Left cardiac atrium (tissue), 4 donors: ENCODE measurements around the gene VPS35. TPM values are rescaled to one million over a fixed set of nuclear protein-coding genes. Genes with fewer than 3 reads are reported as not detected.
"Not testable (repeated sequence)": the region's sequence is repeated elsewhere in the genome, so short reads cannot be mapped to it uniquely, and the experiment has no call there.

Experiments
- ATAC-seq, 2 donors: fragments of 200-7000 bp; cut with Tn5 transposase; one replicate each; pipeline ENCODE4 v1.9.1; 2020; ENCODE audit warnings: mild to moderate bottlenecking in 2 of 2, moderate library complexity in 2 of 2
- DNase-seq: peaks from one replicate; pipeline ENCODE4 v3.0.0-alpha.2; 2020
- intact Hi-C, 2 donors: fragments of 100-400 bp; cut with DNase I; formaldehyde crosslinking; loops; one replicate each; pipeline versions ENCODE4 v1.14.1 to v1.15.1; 2022 to 2023
- total RNA-seq, 2 donors: library from RNA; stranded (reverse); fragmentation: NEBNext Ultra II Directional; extraction: Animal tissue kit (Norgen Biotek cat#: 25700); gene quantifications; one replicate each; pipeline ENCODE4 v1.2.1, GENCODE V29; 2021
- donor health status: DM: no; HTN: yes; CAD: no.
- donor health status: DM: no; HTN: yes; CAD: no; lungs with severe emphysema.
- donor health status: DM: yes; HTN: yes; CAD: no.
- donor health status: Dilated cardiomyopathy.

VPS35 gene
- total RNA-seq, 2 donors from 2014 or later = 68.0 to 74.0 TPM

DNA sequence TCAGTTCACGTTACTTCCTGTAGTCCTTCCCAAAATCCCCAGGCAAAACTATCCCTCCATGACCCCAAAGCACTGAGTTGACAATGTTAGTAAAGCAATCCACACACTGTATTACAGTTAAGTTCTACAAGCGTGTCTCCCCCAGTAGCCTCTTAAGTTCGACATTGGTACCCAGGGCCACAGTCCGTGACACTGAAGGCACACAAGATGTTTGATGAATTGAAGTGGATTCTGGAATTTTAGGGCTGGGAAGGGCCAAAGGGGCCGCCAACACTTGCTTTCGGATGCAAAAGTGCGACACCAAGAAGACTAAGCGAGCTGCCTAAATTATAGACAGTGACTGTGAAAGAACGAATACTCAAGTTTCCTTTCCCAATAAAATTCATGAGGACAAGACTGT is 1.5 kb downstream of the VPS35 start:
- DNase-seq (no peak), ATAC-seq (no peak)
- intact Hi-C loops = loop anchor here in 1 of 2 donors (10.0 kb wide), 1 partner anchor 107 kb away; no protein-coding TSS in a partner anchor

DNA sequence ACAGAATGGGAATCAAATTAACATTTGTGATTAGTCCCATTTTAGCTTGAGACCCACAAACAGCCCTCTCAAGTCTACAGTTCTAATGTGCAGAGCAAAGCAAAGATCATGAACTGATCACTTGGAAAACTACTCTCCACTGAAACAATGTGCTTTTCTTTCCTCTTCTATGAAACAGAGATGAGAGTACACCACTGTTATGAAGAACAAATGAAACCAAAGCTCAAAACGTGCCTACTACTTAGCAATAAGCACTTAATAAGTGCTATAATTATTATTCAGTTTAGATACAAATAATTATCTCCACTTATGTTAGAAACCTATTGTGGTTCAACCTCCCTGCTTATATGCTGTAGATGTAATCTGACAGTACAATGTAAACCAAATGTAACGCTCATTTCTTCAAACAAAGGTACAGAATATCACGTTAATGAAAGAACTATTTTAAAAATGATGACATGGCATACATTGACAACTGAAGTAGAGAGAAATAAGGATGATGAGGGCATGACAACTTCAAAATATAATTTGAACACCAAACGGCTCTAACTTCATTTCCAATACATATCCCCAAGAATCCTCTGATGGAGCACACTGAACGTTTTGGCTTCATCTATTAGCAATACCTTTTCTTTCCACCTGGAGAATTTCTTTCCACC is 2.0 kb downstream of the VPS35 start:
- no peak for ATAC-seq
- intact Hi-C loops = loop anchor here in 1 of 2 donors (10.0 kb wide), 1 partner anchor 108 kb away; no protein-coding TSS in a partner anchor
- DNase-seq = no peak

DNA sequence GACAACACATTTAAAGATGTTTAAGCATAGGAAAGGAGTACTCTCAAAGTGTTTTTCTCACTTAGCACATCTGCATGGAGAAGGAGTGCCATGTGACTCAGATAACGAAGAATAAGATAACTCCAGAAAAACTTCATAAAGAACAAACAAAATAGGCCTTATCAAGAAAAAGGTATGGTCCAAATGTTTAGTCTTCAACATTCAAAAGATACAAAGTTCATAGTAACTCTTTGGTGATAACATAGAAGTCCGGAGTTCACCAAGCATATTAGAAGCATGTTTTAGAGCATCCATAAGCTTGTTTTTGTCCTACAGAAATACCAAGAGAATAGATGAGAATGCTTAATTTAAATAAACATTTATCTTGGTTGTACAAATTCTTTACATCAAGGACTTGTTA is 7.1 kb downstream of the VPS35 start:
- not testable (repeated sequence) for DNase-seq, ATAC-seq
- intact Hi-C loops = loop anchor here in 1 of 2 donors (10.0 kb wide), 1 partner anchor 113 kb away; no protein-coding TSS in a partner anchor

DNA sequence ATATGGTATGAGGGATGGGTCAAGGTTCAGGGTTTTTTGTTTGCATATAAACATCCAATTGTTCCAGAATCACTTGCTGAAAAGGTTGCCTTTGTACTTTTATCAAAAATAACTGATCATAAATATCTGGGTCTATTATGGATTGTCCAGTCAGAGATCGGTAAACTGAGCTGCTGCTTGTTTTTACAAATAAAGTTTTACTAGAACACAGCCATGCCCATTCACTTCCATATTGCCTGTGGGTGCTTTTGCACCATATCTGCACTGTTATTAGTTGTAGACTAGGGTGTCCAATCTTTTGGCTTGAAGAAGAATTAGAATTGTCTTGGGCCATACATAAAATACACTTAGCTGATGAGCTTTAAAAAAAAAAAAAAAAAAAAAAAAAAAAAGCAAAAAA is 11.0 kb downstream of the VPS35 start:
- DNase-seq, intact Hi-C loops, ATAC-seq: not testable (repeated sequence)

DNA sequence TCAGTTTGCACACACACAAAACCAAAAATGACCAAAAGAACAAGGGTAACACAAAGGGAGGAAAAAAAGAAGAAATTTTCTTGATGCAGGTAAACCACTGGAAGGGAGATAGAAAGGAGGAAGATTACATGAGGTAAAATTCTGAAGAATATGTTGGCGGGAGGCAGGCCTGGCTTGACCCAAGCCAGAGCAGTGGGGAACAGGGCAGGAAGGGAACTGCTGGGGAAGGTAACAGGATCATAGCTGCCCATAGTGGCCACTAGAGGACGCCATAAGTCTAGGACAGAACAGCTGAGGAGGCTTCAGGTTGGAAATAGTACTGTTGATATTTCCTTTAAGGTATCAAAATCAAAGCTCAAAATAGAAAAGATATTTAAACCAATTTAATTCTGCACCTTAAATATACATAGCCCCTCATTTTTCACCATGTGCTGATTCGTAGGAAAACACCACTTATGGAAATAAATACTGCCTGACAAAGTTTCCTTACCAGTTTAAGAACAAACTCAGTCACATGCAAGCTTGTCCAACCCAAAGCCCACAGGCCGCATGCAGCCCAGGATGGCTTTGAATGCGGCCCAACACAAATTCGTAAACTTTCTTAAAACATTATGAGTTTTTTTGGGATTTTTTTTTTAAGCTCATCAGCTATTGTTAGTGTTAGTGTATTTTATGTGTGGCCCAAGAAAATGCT is 15.5 kb downstream of the VPS35 start:
- DNase-seq = peak; percentile 37
- intact Hi-C loops = loop anchor here in 1 of 2 donors (5.0 kb wide), 1 partner anchor 234 kb away; no protein-coding TSS in a partner anchor
- peak; percentile 82 to 91 for ATAC-seq

DNA sequence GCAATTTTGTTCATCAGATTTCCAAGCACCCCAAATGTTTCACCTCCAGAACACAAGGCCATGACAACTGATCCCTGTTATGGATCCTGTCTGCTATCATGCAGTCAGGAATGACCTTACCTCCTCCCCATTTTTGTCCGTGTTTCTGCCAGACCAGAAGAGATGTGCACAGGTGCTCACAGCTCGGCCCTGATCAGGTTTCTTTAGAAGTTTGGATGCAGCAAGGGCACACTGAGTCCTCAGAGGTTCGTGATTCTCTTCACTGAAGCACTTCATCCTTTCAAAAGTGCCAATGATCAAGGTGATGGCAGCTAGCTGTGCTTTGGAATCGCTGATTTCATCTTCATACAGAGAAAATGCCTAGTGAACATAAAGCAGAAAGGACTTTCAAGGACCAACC is 26.9 kb downstream of the VPS35 start:
- DNase-seq (no peak), ATAC-seq (no peak)
- intact Hi-C loops = no loop called here

DNA sequence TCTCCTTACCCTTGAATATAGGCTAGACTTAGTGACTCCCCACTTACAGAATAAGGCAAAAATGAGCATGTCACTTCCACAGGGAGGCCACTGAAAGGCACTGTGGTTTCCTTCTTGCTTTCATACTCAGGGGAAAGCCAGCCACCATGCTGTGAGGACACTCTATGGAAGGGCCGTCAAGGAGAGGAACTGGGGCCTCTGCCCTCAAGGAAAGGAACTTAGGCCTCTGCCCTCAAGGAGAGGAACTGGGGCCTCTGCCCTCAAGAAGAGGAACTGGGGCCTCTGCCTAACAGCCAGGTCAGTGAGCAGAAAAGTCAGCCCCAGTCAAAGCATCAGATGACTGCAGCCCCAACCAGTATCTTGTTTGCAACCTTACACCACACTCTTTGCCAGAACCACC is 30.1 kb downstream of the VPS35 start:
- DNase-seq = no peak
- intact Hi-C loops = no loop called here
- peak; percentile 59 to 85 for ATAC-seq

DNA sequence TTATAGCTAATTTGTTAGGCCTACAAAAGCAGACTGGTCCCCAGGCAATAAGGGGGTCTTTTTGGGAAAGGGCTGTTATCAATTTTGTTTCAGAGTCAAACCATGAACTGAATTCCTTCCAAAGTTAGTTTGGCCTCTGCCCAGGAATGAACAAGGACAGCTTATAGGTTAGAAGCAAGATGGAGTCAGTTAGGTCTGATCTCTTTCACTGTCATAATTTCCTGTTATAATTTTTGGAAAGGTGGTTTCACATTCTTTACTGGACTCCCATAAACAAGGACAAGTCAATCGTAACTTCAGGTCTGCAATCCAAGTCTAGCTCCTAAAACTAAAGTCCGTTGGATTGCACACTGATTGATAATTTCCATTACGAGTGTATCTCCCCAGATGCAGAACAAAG is 37.7 kb downstream of the VPS35 start:
- no peak for ATAC-seq
- DNase-seq = no peak
- intact Hi-C loops = no loop called here

DNA sequence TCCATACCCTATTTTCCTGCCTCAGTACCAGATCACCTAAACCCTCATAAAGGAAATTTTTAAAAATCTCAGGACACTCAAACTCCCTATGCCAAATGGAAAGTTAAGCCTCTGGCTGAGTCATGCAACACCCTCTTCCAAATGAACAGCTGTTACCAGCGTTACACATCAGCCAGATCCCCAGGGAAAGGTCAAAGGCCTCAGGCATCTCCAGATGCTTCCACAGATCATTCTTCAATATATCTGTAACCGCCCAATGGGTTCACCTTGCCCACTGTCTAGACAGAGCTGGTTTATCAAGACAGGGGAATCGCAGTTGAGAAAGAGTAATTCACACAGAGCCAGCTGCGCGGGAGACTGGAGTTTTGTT is 38.7 kb downstream of the VPS35 start:
- ATAC-seq (peak; percentile 58 to 86), DNase-seq (no peak)
- intact Hi-C loops = no loop called here

DNA sequence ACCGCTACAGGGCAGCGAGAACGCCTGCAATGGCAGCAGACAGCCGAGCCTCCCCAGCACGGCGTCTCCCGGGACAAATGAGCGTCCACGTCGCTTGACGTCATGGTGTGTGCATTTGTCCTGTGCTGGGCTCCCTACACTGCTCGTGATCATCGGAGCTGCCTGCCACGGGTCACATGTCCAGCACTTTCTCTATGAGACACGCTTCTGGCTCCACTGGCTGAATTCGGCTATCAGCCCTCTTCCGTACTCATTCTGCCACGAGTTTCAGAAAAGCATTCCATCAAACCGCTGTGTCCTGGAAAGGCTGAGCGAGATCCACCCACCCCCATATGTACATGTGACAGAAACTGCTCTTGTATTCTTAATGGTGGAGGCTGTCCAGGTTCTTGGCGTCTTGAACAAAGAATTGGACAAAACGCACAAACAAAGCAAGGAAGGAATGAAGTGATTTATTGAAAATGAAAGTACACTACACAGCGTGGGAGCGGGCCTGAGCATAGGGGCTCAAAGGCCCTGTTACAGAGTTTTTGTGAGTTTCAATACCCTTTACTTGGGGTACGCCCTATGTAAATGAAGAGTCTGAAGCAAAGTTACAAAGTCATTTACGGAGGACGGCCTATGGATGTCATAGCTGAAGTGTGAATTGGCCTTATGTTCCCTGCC is 39.3 kb downstream of the VPS35 start:
- peak; percentile 68 for DNase-seq
- intact Hi-C loops = no loop called here
- peak; percentile 87 to 96 for ATAC-seq

DNA sequence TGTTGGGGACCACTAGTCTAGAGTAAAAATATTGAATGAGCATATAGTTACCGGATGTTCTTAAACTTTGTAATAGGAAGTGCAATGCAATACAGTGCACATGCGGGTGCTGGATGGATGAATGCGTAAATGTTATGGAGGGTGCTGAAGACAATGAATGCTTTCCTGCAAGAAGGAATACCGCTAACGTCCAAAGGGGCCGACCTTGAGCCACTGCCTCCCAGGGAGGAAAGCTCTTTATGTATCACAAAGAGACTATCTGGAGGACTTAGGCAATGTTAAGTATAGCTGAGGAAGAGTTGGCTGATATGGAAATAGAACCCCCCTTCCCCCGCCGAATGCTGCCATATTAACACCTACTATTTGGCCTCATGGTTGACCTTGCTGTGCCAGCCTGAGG is 40.3 kb downstream of the VPS35 start:
- intact Hi-C loops = no loop called here
- DNase-seq = no peak
- no peak for ATAC-seq

DNA sequence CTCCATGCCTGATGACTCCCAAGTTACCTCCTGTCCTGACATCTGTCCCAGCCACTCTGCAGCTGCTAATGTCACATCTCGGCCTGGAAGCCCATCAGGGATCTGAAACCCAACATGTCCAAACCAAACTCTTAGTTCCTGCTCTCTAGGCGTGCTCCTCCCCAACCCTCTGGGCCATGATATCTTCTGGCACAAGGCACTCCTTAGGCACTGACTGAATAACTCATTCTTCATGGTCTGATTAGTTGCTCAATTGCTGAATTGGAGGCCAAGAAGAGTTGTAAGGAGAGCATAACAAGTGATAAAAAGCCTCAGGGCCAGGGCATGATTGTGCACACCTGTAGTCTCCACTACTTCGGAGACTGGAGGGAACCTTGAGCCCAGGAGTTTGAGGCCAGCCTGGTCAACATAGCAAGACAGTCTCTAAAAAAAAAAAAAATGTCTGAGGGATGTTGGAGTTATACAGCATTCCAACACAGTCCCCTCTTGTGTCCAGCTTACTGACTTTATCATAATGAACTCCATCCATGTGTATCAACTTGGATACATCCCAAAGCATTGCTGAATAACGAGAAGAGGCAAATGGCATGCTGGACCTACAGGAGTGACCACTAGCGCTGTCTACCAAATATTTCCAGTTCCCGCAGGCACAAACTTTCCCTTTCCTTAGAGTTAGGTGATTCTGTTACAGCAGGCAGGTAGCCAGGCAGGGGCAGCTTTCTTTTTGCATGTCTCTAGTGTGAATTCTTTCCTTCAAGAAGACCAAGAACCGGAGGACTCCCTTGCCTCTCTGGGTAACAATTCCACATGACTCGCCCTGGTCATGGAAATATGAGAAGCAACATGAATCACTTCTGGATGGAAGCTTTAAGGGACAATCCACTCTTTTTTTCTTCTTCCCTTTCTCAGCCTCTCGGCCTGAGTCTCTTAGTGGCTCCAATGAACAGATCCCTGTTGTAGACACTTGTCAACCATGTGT is 49.7 kb downstream of the VPS35 start:
- intact Hi-C loops = no loop called here
- ATAC-seq (no peak), DNase-seq (no peak)

DNA sequence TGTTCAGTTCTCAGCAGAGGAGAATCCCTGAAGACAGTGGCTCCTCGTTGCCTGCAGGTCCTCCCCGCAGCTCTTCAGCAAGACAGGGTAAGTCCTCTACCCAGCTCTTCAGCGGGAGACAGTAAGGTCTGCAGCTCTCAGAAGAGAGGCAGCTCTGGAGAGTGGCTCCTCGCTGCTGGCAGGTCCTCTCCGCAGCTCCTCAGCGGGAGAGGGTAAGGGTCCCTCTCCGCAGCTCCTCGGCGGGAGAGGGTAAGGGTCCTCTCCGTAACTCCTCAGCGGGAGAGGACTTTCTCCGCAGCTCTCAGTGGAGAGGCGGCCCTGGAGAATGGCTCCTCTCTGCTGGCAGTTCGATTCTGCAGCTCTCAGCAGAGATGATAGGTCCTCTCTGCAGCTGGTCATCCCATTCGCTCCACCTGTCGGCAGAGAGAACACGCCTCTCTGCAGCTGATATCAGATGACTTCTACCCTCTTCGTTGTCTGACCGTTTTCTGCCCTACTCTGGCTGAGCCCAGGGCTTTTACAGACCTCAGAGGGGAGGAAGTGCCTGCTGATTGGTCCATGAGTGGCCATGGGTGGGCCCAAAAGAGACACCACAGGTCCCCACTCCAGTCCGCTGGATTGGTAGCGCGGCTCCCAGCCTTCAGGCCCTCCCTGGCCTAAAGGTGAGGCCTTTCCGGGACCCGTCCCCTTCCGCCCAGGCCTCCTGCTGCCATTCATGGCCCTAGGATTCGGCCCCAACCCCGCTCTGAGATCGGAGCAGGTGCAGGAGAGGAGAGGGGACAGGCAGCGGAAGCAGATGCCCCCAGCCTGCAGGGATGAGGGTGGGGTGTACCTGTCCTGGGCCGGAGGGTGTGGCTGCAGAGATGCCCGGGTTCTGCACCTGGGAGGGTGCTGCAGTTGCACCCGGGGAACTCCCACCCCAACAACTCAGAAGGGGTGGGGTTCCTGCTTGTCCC is 55.9 kb downstream of the VPS35 start:
- ATAC-seq (peak in 1 of 2 donors; percentile 15), DNase-seq (no peak)
- intact Hi-C loops = no loop called here

DNA sequence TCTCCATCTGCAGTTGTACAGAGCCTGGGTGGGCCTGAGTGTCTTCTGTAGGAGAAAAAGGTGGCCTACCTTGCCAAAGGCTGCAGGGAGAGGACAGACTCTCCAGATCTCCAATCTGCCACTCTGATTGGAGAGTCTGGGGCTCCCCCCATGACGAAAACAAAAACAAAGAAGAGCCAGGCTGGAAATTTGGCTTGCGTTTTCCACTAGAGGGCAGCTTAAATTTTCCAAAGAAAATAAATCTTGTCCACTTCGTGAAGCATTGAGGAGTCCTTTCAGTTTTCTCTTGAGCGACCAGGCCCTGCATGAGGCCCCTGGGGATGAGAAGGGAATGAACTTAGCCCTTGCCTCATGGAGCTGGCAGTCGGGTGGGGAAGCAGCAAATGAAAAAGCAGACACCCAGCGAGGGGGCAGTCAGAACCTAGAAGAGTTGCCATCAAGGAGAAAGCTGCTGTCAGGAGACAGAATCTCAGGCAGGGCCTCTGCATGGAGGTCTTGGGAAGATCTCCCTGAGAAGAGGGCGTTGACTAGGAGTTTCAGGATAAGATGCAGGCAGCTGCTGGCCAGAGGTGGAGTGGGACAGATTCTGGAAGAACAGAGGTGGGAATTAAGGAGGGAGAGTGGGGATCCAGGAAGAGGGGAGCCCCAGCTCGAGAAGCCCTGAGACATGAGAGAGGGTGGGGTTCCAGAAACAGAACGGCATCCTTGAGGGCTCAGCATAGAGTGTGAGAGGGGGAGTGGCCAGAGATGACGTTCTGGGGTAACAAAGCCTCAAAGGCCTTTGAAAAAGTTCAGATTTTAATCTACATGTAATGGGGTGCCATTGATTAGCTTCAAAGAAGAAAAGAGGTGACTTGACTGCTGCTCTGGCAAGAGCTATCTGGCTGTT is 59.4 kb downstream of the VPS35 start:
- DNase-seq (no peak), ATAC-seq (peak; percentile 19 to 23)
- intact Hi-C loops = no loop called here

DNA sequence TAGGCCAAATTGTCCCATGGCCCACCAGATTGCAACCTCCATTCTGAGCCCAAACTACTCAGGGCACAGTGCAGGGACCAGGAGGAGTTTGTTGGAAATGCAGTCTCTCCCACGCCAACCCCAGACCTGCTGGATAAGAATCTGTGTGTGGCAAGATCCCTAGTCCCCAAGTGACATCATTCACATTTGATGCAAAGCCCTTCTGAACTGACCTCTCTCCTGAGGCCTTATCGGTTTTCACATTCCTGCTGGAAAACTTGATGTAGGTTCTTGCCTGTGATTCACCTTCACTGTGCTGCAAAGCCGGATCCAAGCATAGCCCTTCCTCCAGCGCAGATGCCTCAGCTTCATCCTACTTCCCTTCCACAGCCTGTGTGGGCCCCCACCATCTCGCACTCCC is 61.2 kb downstream of the VPS35 start:
- ATAC-seq (no peak), DNase-seq (no peak)
- intact Hi-C loops = no loop called here

DNA sequence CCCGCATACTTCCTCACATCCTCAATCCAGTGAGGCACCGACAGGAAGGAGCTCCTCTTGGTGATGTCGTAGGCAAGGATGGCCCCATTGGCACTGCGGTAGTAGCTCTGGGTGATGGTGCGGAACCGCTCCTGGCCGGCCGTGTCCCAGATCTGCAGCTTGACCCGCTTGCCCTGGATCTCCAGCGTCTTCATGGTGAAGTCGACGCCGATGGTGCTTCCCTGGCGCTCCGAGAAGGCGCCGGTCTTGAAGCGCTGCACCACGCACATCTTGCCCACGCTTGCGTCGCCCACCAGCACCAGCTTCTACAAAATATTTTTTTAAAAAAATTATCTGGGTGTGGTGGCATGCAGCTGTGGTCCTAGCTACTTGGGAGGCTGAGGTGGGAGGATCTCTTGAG is 62.3 kb downstream of the VPS35 start:
- intact Hi-C loops, ATAC-seq, DNase-seq: not testable (repeated sequence)

DNA sequence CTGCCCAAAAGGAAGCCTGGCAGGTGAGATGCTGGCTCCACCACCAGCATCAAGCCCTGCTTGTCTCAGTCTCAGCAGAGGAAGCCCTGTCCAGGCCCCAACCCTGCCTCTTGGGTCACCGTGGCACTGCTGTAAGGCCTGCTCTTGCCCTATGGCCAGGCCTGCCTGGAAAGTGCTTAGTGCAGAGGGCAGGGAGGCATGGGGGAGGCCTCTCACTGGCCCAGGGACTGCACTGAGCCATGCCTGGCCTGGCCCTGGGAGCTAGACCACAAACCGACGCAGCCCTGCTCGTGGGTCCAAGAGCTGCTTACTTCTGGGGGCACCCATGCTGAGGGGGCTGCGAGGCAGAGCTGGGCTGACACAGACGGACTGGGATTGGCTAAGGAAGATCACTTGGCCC is 64.1 kb downstream of the VPS35 start:
- DNase-seq, ATAC-seq, intact Hi-C loops: not testable (repeated sequence)
